HG02798 (cell line): ENCODE data around the gene MUTYH.
"Not testable (repeated sequence)": the region's sequence is repeated elsewhere in the genome, so short reads cannot be mapped to it uniquely, and the experiment has no call there.

ENCODE experiments used
- ATAC-seq: cut with Tn5 transposase; IDR thresholded peaks from one replicate; pipeline ENCODE4 v1.9.1; 2021; ENCODE audit warnings: mild to moderate bottlenecking; ENCODE audit not compliant: unreplicated experiment, poor library complexity

MUTYH gene

GRCh38 chr1:45339789-45340558 lies at the start of gene MUTYH, which contains the start of gene TOE1:
Gene MUTYH, minus strand, starts transcription at chr1:45340440. Its CDS starts 5,935 bp downstream, at chr1:45334505.
Gene TOE1, plus strand, starts transcription at chr1:45340170. Its CDS starts 83 bp downstream, at chr1:45340253.
- ATAC-seq, result peak; percentile 91

- ATAC-seq, result no peak
These were observed 46.0 kb upstream of the MUTYH start for GRCh38 chr1:45386219-45386618.

- no peak for ATAC-seq
These were observed 45.1 kb upstream of the MUTYH start for GRCh38 chr1:45385302-45385701.

- not testable (repeated sequence) for ATAC-seq
These were observed 44.0 kb upstream of the MUTYH start for GRCh38 chr1:45384213-45384612.

GRCh38 chr1:45383191-45383590 lies 43.0 kb upstream of the MUTYH start:
- no peak for ATAC-seq

GRCh38 chr1:45381243-45381642 lies 41.0 kb upstream of the MUTYH start:
- no peak for ATAC-seq

- no peak for ATAC-seq
These were observed 40.5 kb upstream of the MUTYH start for GRCh38 chr1:45380730-45381129.

GRCh38 chr1:45380125-45380524 lies 39.9 kb upstream of the MUTYH start:
- ATAC-seq, result no peak

GRCh38 chr1:45379524-45379923 lies 39.3 kb upstream of the MUTYH start:
- no peak for ATAC-seq

- ATAC-seq, result no peak
These were observed 37.9 kb upstream of the MUTYH start for GRCh38 chr1:45378184-45378583.

GRCh38 chr1:45375104-45376090 lies 35.2 kb upstream of the MUTYH start:
- ATAC-seq, result no peak

- no peak for ATAC-seq
These were observed 33.3 kb upstream of the MUTYH start for GRCh38 chr1:45373573-45373972.

GRCh38 chr1:45370575-45370974 lies 30.3 kb upstream of the MUTYH start:
- peak; percentile 75 for ATAC-seq

GRCh38 chr1:45365051-45365450 lies 24.8 kb upstream of the MUTYH start:
- ATAC-seq, result peak; percentile 62

GRCh38 chr1:45364294-45364693 lies 24.1 kb upstream of the MUTYH start:
- ATAC-seq, result no peak

- ATAC-seq, result not testable (repeated sequence)
These were observed 20.7 kb upstream of the MUTYH start for GRCh38 chr1:45360981-45361380.

- ATAC-seq, result no peak
These were observed 19.8 kb upstream of the MUTYH start for GRCh38 chr1:45359882-45360513.

- ATAC-seq, result no peak
These were observed 15.9 kb upstream of the MUTYH start for GRCh38 chr1:45356186-45356585.

GRCh38 chr1:45355683-45356082 lies 15.4 kb upstream of the MUTYH start:
- no peak for ATAC-seq

- ATAC-seq, result no peak
These were observed 14.6 kb upstream of the MUTYH start for GRCh38 chr1:45354838-45355237.

- no peak for ATAC-seq
These were observed 13.4 kb upstream of the MUTYH start for GRCh38 chr1:45353685-45354084.
